Suprapubic skin (tissue), 4 donors: Measurements from ENCODE around the gene TPRG1.

Experiments used
- POLR2A ChIP-seq, 2 donors: fragments of 450-650 bp; IDR thresholded peaks; one replicate each; pipeline ENCODE4 v1.6.1; 2017; ENCODE audit warnings: antibody characterized with exemption in 2 of 2, mild to moderate bottlenecking in 2 of 2, moderate library complexity in 2 of 2
- POLR2AphosphoS5 ChIP-seq, 3 donors: sonication (generic); formaldehyde crosslinking; IDR thresholded peaks; one replicate each; pipeline ENCODE4 v1.6.1; 2017; ENCODE audit warnings: antibody characterized with exemption in 3 of 3
- TF ChIP-seq, protein P1 (sequence below), 2 donors: fragments of 200-600 bp in 1 of 2; fragments of 450-650 bp in 1 of 2; sonication (generic) in 1 of 2; IDR thresholded peaks; one replicate each; pipeline ENCODE4 v1.5.1; 2016 to 2019; ENCODE audit warnings: antibody characterized with exemption in 2 of 2, mild to moderate bottlenecking in 1 of 2, moderate library complexity in 1 of 2

DNA sequence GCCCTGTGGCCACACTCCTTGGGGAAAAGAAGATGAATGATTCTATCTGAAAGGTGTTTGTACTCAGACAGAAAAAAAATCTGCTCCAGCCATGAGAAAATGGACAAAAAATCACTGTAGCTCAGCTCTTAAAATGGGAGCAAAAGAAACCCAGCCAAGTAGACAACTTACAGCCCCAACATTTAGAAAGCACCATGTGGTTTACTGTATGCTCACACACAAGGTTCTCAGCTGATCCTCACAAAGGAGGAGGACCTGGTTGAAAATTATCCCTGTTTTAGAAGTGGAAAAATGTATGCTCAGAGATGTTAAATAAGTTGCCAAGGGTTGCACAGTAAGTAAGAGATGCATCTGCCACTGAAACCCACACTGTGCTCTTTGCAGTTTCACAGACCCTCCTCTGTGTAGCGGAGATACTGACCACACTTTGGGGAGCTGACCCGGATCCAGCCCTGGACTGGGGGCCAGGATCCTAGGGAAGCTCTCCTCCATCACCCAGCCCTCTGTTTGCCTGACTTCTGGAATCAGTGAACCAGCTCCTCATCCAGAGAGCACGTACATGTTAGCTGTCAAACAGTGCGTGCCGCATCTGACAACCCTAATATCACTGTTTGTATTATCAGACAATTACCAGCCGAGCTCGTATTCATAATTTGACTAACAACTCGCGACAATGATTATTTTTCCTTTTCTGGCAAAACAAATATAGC lies 32.7 kb upstream of the TPRG1 start:
- TF ChIP-seq, protein P1, sequence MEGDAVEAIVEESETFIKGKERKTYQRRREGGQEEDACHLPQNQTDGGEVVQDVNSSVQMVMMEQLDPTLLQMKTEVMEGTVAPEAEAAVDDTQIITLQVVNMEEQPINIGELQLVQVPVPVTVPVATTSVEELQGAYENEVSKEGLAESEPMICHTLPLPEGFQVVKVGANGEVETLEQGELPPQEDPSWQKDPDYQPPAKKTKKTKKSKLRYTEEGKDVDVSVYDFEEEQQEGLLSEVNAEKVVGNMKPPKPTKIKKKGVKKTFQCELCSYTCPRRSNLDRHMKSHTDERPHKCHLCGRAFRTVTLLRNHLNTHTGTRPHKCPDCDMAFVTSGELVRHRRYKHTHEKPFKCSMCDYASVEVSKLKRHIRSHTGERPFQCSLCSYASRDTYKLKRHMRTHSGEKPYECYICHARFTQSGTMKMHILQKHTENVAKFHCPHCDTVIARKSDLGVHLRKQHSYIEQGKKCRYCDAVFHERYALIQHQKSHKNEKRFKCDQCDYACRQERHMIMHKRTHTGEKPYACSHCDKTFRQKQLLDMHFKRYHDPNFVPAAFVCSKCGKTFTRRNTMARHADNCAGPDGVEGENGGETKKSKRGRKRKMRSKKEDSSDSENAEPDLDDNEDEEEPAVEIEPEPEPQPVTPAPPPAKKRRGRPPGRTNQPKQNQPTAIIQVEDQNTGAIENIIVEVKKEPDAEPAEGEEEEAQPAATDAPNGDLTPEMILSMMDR (IDR thresholded peaks at IDR 0.05), result no peak
- no peak for TF ChIP-seq POLR2AphosphoS5 (IDR thresholded peaks at IDR 0.05)
- no peak for TF ChIP-seq POLR2A (IDR thresholded peaks at IDR 0.05)
